WTC11 (cell line): ENCODE measurements around the gene RETREG3.

ENCODE experiments used
- FOXJ3 ChIP-seq: sonication (generic); formaldehyde crosslinking; IDR thresholded peaks from 2 replicates; pipeline ENCODE4 v1.9.0; 2021; ENCODE audit warnings: missing genetic modification reagents, mild to moderate bottlenecking, borderline replicate concordance
- FOXK1 ChIP-seq: sonication (generic); formaldehyde crosslinking; IDR thresholded peaks from 2 replicates; pipeline ENCODE4 v1.8.0; 2022; ENCODE audit warnings: mild to moderate bottlenecking, moderate library complexity, missing genetic modification reagents
- JUN ChIP-seq: sonication (generic); formaldehyde crosslinking; IDR thresholded peaks from 2 replicates; pipeline ENCODE4 v1.8.0; 2023; ENCODE audit warnings: mild to moderate bottlenecking, missing genetic modification reagents
- RORB ChIP-seq: fragments of 250-450 bp; sonication (Bioruptor Pico); IDR thresholded peaks from 2 replicates; pipeline ENCODE4 v1.9.0; 2021; ENCODE audit warnings: mild to moderate bottlenecking
- SMAD4 ChIP-seq: sonication (generic); formaldehyde crosslinking; IDR thresholded peaks from 2 replicates; pipeline ENCODE4 v1.8.0; 2022; ENCODE audit warnings: mild to moderate bottlenecking, missing genetic modification reagents
- SP1 ChIP-seq: sonication (generic); formaldehyde crosslinking; conservative IDR thresholded peaks from 2 replicates; pipeline ENCODE4 v1.8.1; 2022; ENCODE audit warnings: missing genetic modification reagents
- ZNF219 ChIP-seq: sonication (generic); formaldehyde crosslinking; IDR thresholded peaks from 2 replicates; pipeline ENCODE4 v1.8.0; 2023; ENCODE audit warnings: missing genetic modification reagents, mild to moderate bottlenecking, borderline replicate concordance
- ZNF263 ChIP-seq: sonication (generic); formaldehyde crosslinking; IDR thresholded peaks from 2 replicates; pipeline ENCODE4 v1.8.1; 2022; ENCODE audit warnings: low read depth, mild to moderate bottlenecking, moderate library complexity, missing genetic modification reagents
- ZNF281 ChIP-seq: sonication (generic); formaldehyde crosslinking; IDR thresholded peaks from 2 replicates; pipeline ENCODE4 v1.8.0; 2023; ENCODE audit warnings: mild to moderate bottlenecking, missing genetic modification reagents
- ZNF671 ChIP-seq: fragments of 250-450 bp; sonication (Bioruptor Pico); IDR thresholded peaks from 2 replicates; pipeline ENCODE4 v1.8.0; 2021; ENCODE audit warnings: mild to moderate bottlenecking
- TF ChIP-seq, protein P1 (sequence below): fragments of 200-600 bp; IDR thresholded peaks from 2 replicates; pipeline ENCODE4 v1.8.0; 2022; ENCODE audit warnings: antibody characterized with exemption
- TF ChIP-seq, protein P2 (sequence below): sonication (generic); formaldehyde crosslinking; IDR thresholded peaks from 2 replicates; pipeline ENCODE4 v1.8.1; 2023; ENCODE audit warnings: mild to moderate bottlenecking, moderate library complexity, missing genetic modification reagents
- TF ChIP-seq, protein P3 (sequence below): sonication (generic); formaldehyde crosslinking; IDR thresholded peaks from 2 replicates; pipeline ENCODE4 v1.8.1; 2023; ENCODE audit warnings: mild to moderate bottlenecking, missing genetic modification reagents

- TF ChIP-seq, protein P1, sequence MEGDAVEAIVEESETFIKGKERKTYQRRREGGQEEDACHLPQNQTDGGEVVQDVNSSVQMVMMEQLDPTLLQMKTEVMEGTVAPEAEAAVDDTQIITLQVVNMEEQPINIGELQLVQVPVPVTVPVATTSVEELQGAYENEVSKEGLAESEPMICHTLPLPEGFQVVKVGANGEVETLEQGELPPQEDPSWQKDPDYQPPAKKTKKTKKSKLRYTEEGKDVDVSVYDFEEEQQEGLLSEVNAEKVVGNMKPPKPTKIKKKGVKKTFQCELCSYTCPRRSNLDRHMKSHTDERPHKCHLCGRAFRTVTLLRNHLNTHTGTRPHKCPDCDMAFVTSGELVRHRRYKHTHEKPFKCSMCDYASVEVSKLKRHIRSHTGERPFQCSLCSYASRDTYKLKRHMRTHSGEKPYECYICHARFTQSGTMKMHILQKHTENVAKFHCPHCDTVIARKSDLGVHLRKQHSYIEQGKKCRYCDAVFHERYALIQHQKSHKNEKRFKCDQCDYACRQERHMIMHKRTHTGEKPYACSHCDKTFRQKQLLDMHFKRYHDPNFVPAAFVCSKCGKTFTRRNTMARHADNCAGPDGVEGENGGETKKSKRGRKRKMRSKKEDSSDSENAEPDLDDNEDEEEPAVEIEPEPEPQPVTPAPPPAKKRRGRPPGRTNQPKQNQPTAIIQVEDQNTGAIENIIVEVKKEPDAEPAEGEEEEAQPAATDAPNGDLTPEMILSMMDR: no peak
- no peak for TF ChIP-seq ZNF281 (CRISPR knock-in tag)
- TF ChIP-seq, protein P2, sequence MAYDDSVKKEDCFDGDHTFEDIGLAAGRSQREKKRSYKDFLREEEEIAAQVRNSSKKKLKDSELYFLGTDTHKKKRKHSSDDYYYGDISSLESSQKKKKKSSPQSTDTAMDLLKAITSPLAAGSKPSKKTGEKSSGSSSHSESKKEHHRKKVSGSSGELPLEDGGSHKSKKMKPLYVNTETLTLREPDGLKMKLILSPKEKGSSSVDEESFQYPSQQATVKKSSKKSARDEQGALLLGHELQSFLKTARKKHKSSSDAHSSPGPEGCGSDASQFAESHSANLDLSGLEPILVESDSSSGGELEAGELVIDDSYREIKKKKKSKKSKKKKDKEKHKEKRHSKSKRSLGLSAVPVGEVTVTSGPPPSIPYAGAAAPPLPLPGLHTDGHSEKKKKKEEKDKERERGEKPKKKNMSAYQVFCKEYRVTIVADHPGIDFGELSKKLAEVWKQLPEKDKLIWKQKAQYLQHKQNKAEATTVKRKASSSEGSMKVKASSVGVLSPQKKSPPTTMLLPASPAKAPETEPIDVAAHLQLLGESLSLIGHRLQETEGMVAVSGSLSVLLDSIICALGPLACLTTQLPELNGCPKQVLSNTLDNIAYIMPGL: no peak
- TF ChIP-seq RORB (CRISPR knock-in tag): no peak
- TF ChIP-seq ZNF263 (CRISPR knock-in tag): no peak
- no peak for TF ChIP-seq ZNF671 (CRISPR knock-in tag)
- TF ChIP-seq SP1 (CRISPR knock-in tag): no peak
- TF ChIP-seq FOXK1 (CRISPR knock-in tag): no peak
- TF ChIP-seq, protein P3, sequence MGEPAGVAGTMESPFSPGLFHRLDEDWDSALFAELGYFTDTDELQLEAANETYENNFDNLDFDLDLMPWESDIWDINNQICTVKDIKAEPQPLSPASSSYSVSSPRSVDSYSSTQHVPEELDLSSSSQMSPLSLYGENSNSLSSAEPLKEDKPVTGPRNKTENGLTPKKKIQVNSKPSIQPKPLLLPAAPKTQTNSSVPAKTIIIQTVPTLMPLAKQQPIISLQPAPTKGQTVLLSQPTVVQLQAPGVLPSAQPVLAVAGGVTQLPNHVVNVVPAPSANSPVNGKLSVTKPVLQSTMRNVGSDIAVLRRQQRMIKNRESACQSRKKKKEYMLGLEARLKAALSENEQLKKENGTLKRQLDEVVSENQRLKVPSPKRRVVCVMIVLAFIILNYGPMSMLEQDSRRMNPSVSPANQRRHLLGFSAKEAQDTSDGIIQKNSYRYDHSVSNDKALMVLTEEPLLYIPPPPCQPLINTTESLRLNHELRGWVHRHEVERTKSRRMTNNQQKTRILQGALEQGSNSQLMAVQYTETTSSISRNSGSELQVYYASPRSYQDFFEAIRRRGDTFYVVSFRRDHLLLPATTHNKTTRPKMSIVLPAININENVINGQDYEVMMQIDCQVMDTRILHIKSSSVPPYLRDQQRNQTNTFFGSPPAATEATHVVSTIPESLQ (CRISPR knock-in tag): no peak
- TF ChIP-seq JUN: no peak
- no peak for TF ChIP-seq ZNF219 (CRISPR knock-in tag)
- TF ChIP-seq FOXJ3 (CRISPR knock-in tag): no peak
- TF ChIP-seq SMAD4: no peak
These were observed 27.4 kb downstream of the RETREG3 start for GRCh38 chr17:42581744-42582270.
